Testis (tissue), 3 donors: ENCODE data around the gene SHE. TPM values are rescaled to one million over a fixed set of nuclear protein-coding genes. Genes with fewer than 3 reads are reported as not detected.

ENCODE experiments used
- DNase-seq: peaks from one replicate; pipeline ENCODE4 v3.0.0-alpha.2; 2019
- H3K27ac ChIP-seq, 2 donors: fragments of 200-600 bp; sonication (generic); one replicate each; pipeline ENCODE4 v1.5.1; 2019
- H3K27me3 ChIP-seq: fragments of 200-600 bp; sonication (generic); one replicate; pipeline ENCODE4 v1.5.1; 2019
- H3K36me3 ChIP-seq: fragments of 200-600 bp; sonication (generic); one replicate; pipeline ENCODE4 v1.5.1; 2017; ENCODE audit warnings: low read depth; ENCODE audit errors: missing control alignments
- H3K4me1 ChIP-seq: fragments of 200-600 bp; sonication (generic); one replicate; pipeline ENCODE4 v1.5.1; 2019
- H3K4me3 ChIP-seq, 2 donors: fragments of 200-600 bp; sonication (generic); one replicate each; pipeline ENCODE4 v1.5.1; 2017 to 2019
- H3K9me3 ChIP-seq: fragments of 200-600 bp; sonication (generic); one replicate; pipeline ENCODE4 v1.5.1; 2017
- CTCF ChIP-seq, 3 experiments: fragments of 450-650 bp in 2 of 3; fragments of 200-600 bp in 1 of 3; sonication (generic) in 1 of 3; IDR thresholded peaks; one replicate each; pipeline ENCODE4 v1.5.1; 2016 to 2019; ENCODE audit warnings: antibody characterized with exemption in 3 of 3, mild to moderate bottlenecking in 2 of 3, moderate library complexity in 1 of 3
- POLR2A ChIP-seq: fragments of 450-650 bp; IDR thresholded peaks from one replicate; pipeline ENCODE4 v1.6.1; 2017; ENCODE audit warnings: antibody characterized with exemption, mild to moderate bottlenecking, moderate library complexity
- WGBS, 2 donors: methylation state at CpG; one replicate each; pipeline ENCODE4 v1.1.5; 2018; 5-methylcytosine and 5-hydroxymethylcytosine counted together
- intact Hi-C: fragments of 100-400 bp; cut with DNase I; formaldehyde crosslinking; loops from one replicate; pipeline ENCODE4 v1.15.1; 2023; ENCODE audit warnings: low total_unique reads
- polyA plus RNA-seq: library from polyadenylated mRNA; stranded (reverse); fragments of 350-450 nt; fragmentation: Illumina TruSeq; extraction: RNeasy Lipid Tissue Mini Kit (QIAGEN cat#74804); gene quantifications from one replicate; pipeline ENCODE4 v1.2.3, GENCODE V29; 2014; ENCODE audit warnings: low read depth, low replicate concordance; ENCODE audit not compliant: insufficient read depth
- total RNA-seq, 2 donors: library from RNA; depleted of rRNA; stranded (reverse); fragments of >200 nt; gene quantifications; one replicate each; pipeline ENCODE4 v1.2.3, GENCODE V29; 2016

The SHE gene
- total and polyA plus RNA-seq, 3 donors from 2014 or later: 50.9 to 57.9 (median 53.7) TPM

- Histone ChIP-seq H3K36me3 (no peaks in the 10 kb centered on the region), H3K9me3 (no peaks in the 10 kb centered on the region), H3K27me3 (no peaks in the 10 kb centered on the region), H3K27ac (no peak overlapping the region), H3K4me3 (no peak overlapping the region), H3K4me1 (peaks cover 10% of the 10 kb centered on the region)
- DNase-seq: no peak
- intact Hi-C loops: loop anchor here (10.0 kb wide), 1 partner anchor 64 kb away; no protein-coding TSS in a partner anchor
- 76 to 78% methylated on average over 3 of the region's 3 CpGs for WGBS, 2 donors
- no peak for TF ChIP-seq CTCF (IDR thresholded peaks at IDR 0.05)
- no peak for TF ChIP-seq POLR2A
These were observed 47.1 kb upstream of the SHE start for GRCh38 chr1:154549202-154549770.

- DNase-seq: peak; percentile 68
- H3K4me3 ChIP-seq: no peak overlapping the region
- H3K9me3 ChIP-seq: no peaks in the 10 kb centered on the region
- no peaks in the 10 kb centered on the region for H3K27me3 ChIP-seq
- 53 to 54% methylated on average over 1 of the region's 1 CpG for WGBS, 2 donors
- peaks cover 10% of the 10 kb centered on the region for H3K4me1 ChIP-seq
- H3K27ac ChIP-seq: peak overlapping the region in 1 of 2 donors; percentile 45
- intact Hi-C loops: loop anchor here (10.0 kb wide), 1 partner anchor 63 kb away; no protein-coding TSS in a partner anchor
- TF ChIP-seq CTCF (IDR thresholded peaks at IDR 0.05) (no peak), POLR2A (no peak)
- H3K36me3 ChIP-seq: no peaks in the 10 kb centered on the region
These were observed 45.8 kb upstream of the SHE start for GRCh38 chr1:154548028-154548427.

- TF ChIP-seq POLR2A (no peak), CTCF (IDR thresholded peaks at IDR 0.05) (no peak)
- Histone ChIP-seq H3K9me3 (no peaks in the 10 kb centered on the region), H3K27ac (no peak overlapping the region), H3K4me1 (peaks cover 10% of the 10 kb centered on the region), H3K36me3 (no peaks in the 10 kb centered on the region), H3K4me3 (no peak overlapping the region), H3K27me3 (no peaks in the 10 kb centered on the region)
- WGBS, 2 donors: 67 to 74% methylated on average over 11 of the region's 11 CpGs
- intact Hi-C loops: loop anchor here (10.0 kb wide), 1 partner anchor 62 kb away; no protein-coding TSS in a partner anchor
- DNase-seq: no peak
These were observed 45.0 kb upstream of the SHE start for GRCh38 chr1:154547105-154547732.

- peak; percentile 66 for DNase-seq
These were observed 44.3 kb upstream of the SHE start for GRCh38 chr1:154546264-154547063.

More at GRCh38 chr1:154546264-154547063, 44.3 kb upstream of the SHE start:
- Histone ChIP-seq H3K27me3 (no peaks in the 10 kb centered on the region), H3K9me3 (no peaks in the 10 kb centered on the region), H3K4me1 (peaks cover 10% of the 10 kb centered on the region), H3K4me3 (no peak overlapping the region), H3K27ac (no peak overlapping the region), H3K36me3 (no peaks in the 10 kb centered on the region)
- intact Hi-C loops: loop anchor here (10.0 kb wide), 1 partner anchor 62 kb away; no protein-coding TSS in a partner anchor
- 85% methylated on average over 13 of the region's 13 CpGs for WGBS, 2 donors
- TF ChIP-seq POLR2A: no peak
- TF ChIP-seq CTCF (IDR thresholded peaks at IDR 0.05): peak; percentile 52 to 71 (median 66)
